GM12878 (cell line): ENCODE data around the gene CRYGA. TPM values are rescaled to one million over a fixed set of nuclear protein-coding genes. Genes with fewer than 3 reads are reported as not detected.

ENCODE experiments used
- ATAC-seq: fragments of 200-7000 bp; cut with Tn5 transposase; 3 replicates; pipeline ENCODE4 v1.9.1; 2020; ENCODE audit warnings: mild to moderate bottlenecking, moderate library complexity
- BruUV-seq: library from RNA; stranded (reverse); fragments of 400-500 nt; replicated peaks from 2 replicates; lab custom pipeline; 2021; lab: Mats Ljungman, UMichigan
- CTCF ChIA-PET: fragments of 300-600 bp; sonication (Branson Sonifier 250); formaldehyde crosslinking; extraction: SDS; loops from one replicate; lab custom pipeline; 2021; ENCODE audit warnings: inconsistent platforms; lab: Yijun Ruan, JAX
- POLR2A ChIA-PET: fragments of 350-600 bp; formaldehyde crosslinking; extraction: SDS; loops from one replicate; lab custom pipeline; 2021; ENCODE audit warnings: inconsistent platforms; lab: Charles Lee
- RAD21 ChIA-PET: fragments of 300-600 bp; sonication (Branson Sonifier 250); formaldehyde crosslinking; loops from one replicate; lab custom pipeline; 2023; ENCODE audit warnings: antibody characterized with exemption; ENCODE audit not compliant: unreplicated experiment; lab: Charles Lee
- SMC1A ChIA-PET: fragments of 300-600 bp; sonication (Branson Sonifier 250); formaldehyde crosslinking; loops from one replicate; lab custom pipeline; 2023; ENCODE audit not compliant: unreplicated experiment, uncharacterized antibody; lab: Charles Lee
- DNase-seq: peaks from one replicate; pipeline ENCODE4 v3.0.0-alpha.2; 2011; ENCODE audit warnings: low read depth, low spot score
- FAIRE-seq: peaks from 3 replicates; lab custom pipeline; 2011; peaks lifted over from hg19 to GRCh38; lab: Jason Lieb, UNC
- H2AFZ ChIP-seq: 2 replicates; pipeline ENCODE4 v1.6.0; 2011; ENCODE audit warnings: low read depth, low read length, control low read depth; ENCODE audit not compliant: control insufficient read depth
- H3K27ac ChIP-seq: 2 replicates; pipeline ENCODE4 v1.5.1; 2011; ENCODE audit warnings: control low read depth; ENCODE audit not compliant: control insufficient read depth, insufficient read depth
- H3K27me3 ChIP-seq, 2 experiments: replicated peaks in 1 of 2; 2 replicates each; pipeline versions ENCODE4 v1.6.0 to v1.6.1; 2011; ENCODE audit warnings: low read length in 1 of 2; ENCODE audit not compliant: control insufficient read depth in 2 of 2, insufficient read depth in 2 of 2
- H3K36me3 ChIP-seq, 2 experiments: 2 replicates each; pipeline ENCODE4 v1.5.1; 2011; ENCODE audit warnings: low read length in 1 of 2; ENCODE audit not compliant: control insufficient read depth in 2 of 2, insufficient read depth in 2 of 2
- H3K4me1 ChIP-seq: 2 replicates; pipeline ENCODE4 v1.6.1; 2011; ENCODE audit warnings: mild to moderate bottlenecking, low read length, moderate library complexity, mixed read lengths; ENCODE audit not compliant: control insufficient read depth, insufficient read depth
- H3K4me2 ChIP-seq: 2 replicates; pipeline ENCODE4 v1.6.0; 2011; ENCODE audit warnings: control low read depth; ENCODE audit not compliant: control insufficient read depth, insufficient read depth
- H3K4me3 ChIP-seq: fragments of 200-600 bp; sonication (generic); 2 replicates; pipeline ENCODE4 v1.5.1; 2016
- H3K79me2 ChIP-seq: 2 replicates; pipeline ENCODE4 v1.6.0; 2011; ENCODE audit warnings: low read length; ENCODE audit not compliant: control insufficient read depth, insufficient read depth
- H3K9ac ChIP-seq: 2 replicates; pipeline ENCODE4 v1.8.0; 2011; ENCODE audit warnings: low read length, control low read depth, mixed read lengths; ENCODE audit not compliant: control insufficient read depth, insufficient read depth
- H3K9me3 ChIP-seq: replicated peaks from 3 replicates; pipeline ENCODE4 v1.5.1; 2011; ENCODE audit warnings: mild to moderate bottlenecking, low read length; ENCODE audit not compliant: control insufficient read depth, insufficient read depth
- H4K20me1 ChIP-seq: 2 replicates; pipeline ENCODE4 v1.6.0; 2011; ENCODE audit not compliant: control insufficient read depth, insufficient read depth
- BACH1 ChIP-seq: fragments of 450-650 bp; IDR thresholded peaks from 2 replicates; pipeline ENCODE4 v1.6.1; 2017; ENCODE audit warnings: mild to moderate bottlenecking, borderline replicate concordance
- CREB1 ChIP-seq: IDR thresholded peaks from 2 replicates; pipeline ENCODE4 v1.6.1; 2012; ENCODE audit warnings: low read depth, mild to moderate bottlenecking, inconsistent platforms
- EP300 ChIP-seq, 2 experiments: fragments of 150-350 bp in 1 of 2; IDR thresholded peaks; 2 replicates each; pipeline ENCODE4 v1.6.1; 2011 to 2012; ENCODE audit warnings: low read depth in 2 of 2, low read length in 2 of 2, borderline replicate concordance in 1 of 2, improper control_type of control experiment in 1 of 2, inconsistent platforms in 1 of 2; ENCODE audit not compliant: control insufficient read depth in 1 of 2
- IKZF1 ChIP-seq: fragments of 450-650 bp; conservative IDR thresholded peaks from 2 replicates; pipeline ENCODE4 v1.6.1; 2017; ENCODE audit warnings: antibody characterized with exemption, mild to moderate bottlenecking
- MTA2 ChIP-seq: fragments of 450-650 bp; IDR thresholded peaks from 2 replicates; pipeline ENCODE4 v1.6.1; 2016; ENCODE audit warnings: low read depth, mild to moderate bottlenecking, moderate library complexity
- MYB ChIP-seq: fragments of 150-350 bp; IDR thresholded peaks from 2 replicates; pipeline ENCODE4 v1.6.1; 2014; ENCODE audit warnings: mild to moderate bottlenecking, low read depth, low read length, borderline replicate concordance
- SIN3A ChIP-seq: IDR thresholded peaks from 2 replicates; pipeline ENCODE4 v1.6.1; 2012; ENCODE audit warnings: low read depth, low read length, improper control_type of control experiment
- SMAD1 ChIP-seq: fragments of 450-650 bp; IDR thresholded peaks from 2 replicates; pipeline ENCODE4 v1.6.1; 2018; ENCODE audit warnings: mild to moderate bottlenecking, low read depth; ENCODE audit not compliant: partially characterized antibody
- SREBF1 ChIP-seq: IDR thresholded peaks from 2 replicates; pipeline ENCODE4 v1.6.1; 2012; ENCODE audit warnings: mild to moderate bottlenecking, low read length
- SREBF2 ChIP-seq: IDR thresholded peaks from 2 replicates; pipeline ENCODE4 v1.6.1; 2012; ENCODE audit warnings: mild to moderate bottlenecking, low read length
- TAF1 ChIP-seq: IDR thresholded peaks from 2 replicates; pipeline ENCODE4 v1.6.1; 2011; ENCODE audit warnings: mild to moderate bottlenecking, low read depth, low read length, borderline replicate concordance
- ZBED1 ChIP-seq: IDR thresholded peaks from 2 replicates; pipeline ENCODE4 v1.6.1; 2016; ENCODE audit warnings: borderline replicate concordance
- ZNF217 ChIP-seq: fragments of 450-650 bp; IDR thresholded peaks from 2 replicates; pipeline ENCODE4 v1.6.1; 2017; ENCODE audit warnings: antibody characterized with exemption, mild to moderate bottlenecking
- WGBS: methylation state at CpG from one replicate; pipeline ENCODE4 v1.1.6; 2016; ENCODE audit warnings: low lambda C conversion rate; ENCODE audit not compliant: insufficient replicate concordance, insufficient coverage; ENCODE audit errors: missing lambda C conversion rate; 5-methylcytosine and 5-hydroxymethylcytosine counted together
- in situ Hi-C: fragments of 300-500 bp; cut with MboI; formaldehyde crosslinking; loops from 9 replicates; pipeline ENCODE4 v1.14.3; 2018; ENCODE audit warnings: mixed read lengths
- intact Hi-C: fragments of 100-400 bp; cut with micrococcal nuclease; formaldehyde crosslinking; loops from one replicate; pipeline ENCODE4 v1.14.2; 2022; ENCODE audit not compliant: unreplicated experiment
- polyA plus RNA-seq, 11 experiments: library from polyadenylated mRNA; depleted of rRNA in 4 of 11; unstranded in 6 of 11; stranded (reverse) in 5 of 11; fragments of >200 nt; fragmentation: Nextera tagmentation in 4 of 11; fragmentation: Illumina TruSeq in 1 of 11; extraction: Ambion mirVana in 4 of 11; extraction: Trizol in 1 of 11; gene quantifications; 1 replicate in 1 of 11; 2 replicates in 10 of 11; pipeline versions ENCODE4 v1.2.1 to v1.2.3, GENCODE V29; 2011 to 2016; ENCODE audit warnings: inconsistent platforms in 2 of 11, missing spikeins in 2 of 11, low read depth in 1 of 11
- total RNA-seq, 4 experiments: library from RNA; depleted of rRNA in 3 of 4; stranded (reverse); fragments of >200 nt in 3 of 4; fragmentation: Illumina TruSeq in 1 of 4; extraction: Trizol in 1 of 4; gene quantifications; 2 replicates each; pipeline versions ENCODE4 v1.2.1 to v1.2.3, GENCODE V29; 2013 to 2021
- TF ChIP-seq, protein P1 (sequence below): fragments of 150-350 bp; IDR thresholded peaks from 2 replicates; pipeline ENCODE4 v1.6.1; 2014; ENCODE audit warnings: mild to moderate bottlenecking, low read depth, low read length
- TF ChIP-seq, protein P2 (sequence below), 3 experiments: IDR thresholded peaks in 2 of 3; conservative IDR thresholded peaks in 1 of 3; 2 replicates each; pipeline ENCODE4 v1.5.1; 2011; ENCODE audit warnings: low read depth in 3 of 3, low read length in 3 of 3, mild to moderate bottlenecking in 3 of 3, control low read depth in 2 of 3, moderate library complexity in 2 of 3, inconsistent platforms in 1 of 3, mixed read lengths in 1 of 3; ENCODE audit not compliant: control insufficient read depth in 2 of 3, insufficient read depth in 1 of 3; ENCODE audit errors: extremely low read depth in 1 of 3
- TF ChIP-seq, protein P3 (sequence below): fragments of 450-650 bp; IDR thresholded peaks from 2 replicates; pipeline ENCODE4 v1.6.1; 2017; ENCODE audit warnings: mild to moderate bottlenecking, moderate library complexity

The CRYGA gene
- total and polyA plus RNA-seq, 10 of the 15 experiments (the other 5 are each of a cell fraction or from before 2014, with no cell fraction given), result not detected

DNA sequence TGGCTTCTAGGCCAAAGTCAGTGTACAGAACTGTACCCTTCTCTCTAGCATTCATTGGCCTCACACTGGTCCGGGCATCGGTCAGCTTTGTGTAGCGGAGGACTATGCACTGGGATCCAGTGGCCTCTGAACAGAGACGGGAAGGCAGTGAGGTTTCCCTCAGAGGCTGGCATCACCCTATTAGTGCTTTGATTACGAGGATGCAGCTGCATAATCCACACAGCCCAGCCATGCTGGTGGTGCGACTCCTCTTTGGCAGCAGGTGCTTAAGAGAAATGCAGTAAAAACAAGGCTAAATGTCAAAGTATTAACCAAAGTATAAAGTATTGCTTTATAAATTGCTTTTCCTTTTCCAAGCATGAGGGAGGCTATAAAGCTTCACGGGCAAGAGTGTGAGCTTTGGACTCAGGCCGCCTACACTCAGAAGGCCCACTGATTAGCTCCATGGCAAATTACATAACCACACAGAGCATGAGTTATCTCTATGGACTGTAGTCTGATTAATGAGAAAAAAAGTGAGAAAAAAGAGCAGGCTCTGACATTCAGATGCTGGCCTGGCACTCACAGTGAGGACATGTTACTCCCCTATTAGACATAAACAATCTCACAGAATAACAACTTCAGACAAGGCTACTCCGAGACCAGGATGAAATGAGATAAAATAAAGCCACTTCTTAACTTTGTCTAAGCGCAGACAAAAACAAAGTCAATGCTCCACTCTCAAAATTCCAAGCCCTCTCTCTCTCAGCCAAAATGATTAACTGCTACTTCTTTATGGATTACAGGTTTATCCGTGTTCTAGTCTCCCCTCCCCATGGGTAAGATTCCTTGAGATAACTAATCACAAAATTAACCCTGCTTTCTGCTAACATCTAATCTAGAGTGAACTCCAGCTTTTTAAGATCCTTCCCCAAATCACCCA, 27.3 kb downstream of the CRYGA start:
- ATAC-seq (no peak), DNase-seq (no peak), FAIRE-seq (no peak)
- ChIA-PET SMC1A (interaction anchor here (0.6 kb wide), 1 partner anchor 63 kb away, joined by 3 read pairs; no protein-coding TSS in a partner anchor), CTCF (no interaction called here), POLR2A (no interaction called here), RAD21 (no interaction called here)
- peaks cover 2% of the 10 kb centered on the region; the same call in 1 of the 2 replicates for H3K4me1 ChIP-seq
- BruUV-seq, result no TSS peak
- H3K4me2 ChIP-seq, result no peak overlapping the region
- TF ChIP-seq ZNF217, result no peak
- no peak for TF ChIP-seq BACH1
- TF ChIP-seq, protein P1, sequence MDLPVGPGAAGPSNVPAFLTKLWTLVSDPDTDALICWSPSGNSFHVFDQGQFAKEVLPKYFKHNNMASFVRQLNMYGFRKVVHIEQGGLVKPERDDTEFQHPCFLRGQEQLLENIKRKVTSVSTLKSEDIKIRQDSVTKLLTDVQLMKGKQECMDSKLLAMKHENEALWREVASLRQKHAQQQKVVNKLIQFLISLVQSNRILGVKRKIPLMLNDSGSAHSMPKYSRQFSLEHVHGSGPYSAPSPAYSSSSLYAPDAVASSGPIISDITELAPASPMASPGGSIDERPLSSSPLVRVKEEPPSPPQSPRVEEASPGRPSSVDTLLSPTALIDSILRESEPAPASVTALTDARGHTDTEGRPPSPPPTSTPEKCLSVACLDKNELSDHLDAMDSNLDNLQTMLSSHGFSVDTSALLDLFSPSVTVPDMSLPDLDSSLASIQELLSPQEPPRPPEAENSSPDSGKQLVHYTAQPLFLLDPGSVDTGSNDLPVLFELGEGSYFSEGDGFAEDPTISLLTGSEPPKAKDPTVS, result no peak
- no peak for TF ChIP-seq IKZF1
- TF ChIP-seq TAF1, result no peak
- no peak for TF ChIP-seq SMAD1
- no peak for TF ChIP-seq MTA2
- TF ChIP-seq ZBED1, result no peak
- TF ChIP-seq, protein P2, sequence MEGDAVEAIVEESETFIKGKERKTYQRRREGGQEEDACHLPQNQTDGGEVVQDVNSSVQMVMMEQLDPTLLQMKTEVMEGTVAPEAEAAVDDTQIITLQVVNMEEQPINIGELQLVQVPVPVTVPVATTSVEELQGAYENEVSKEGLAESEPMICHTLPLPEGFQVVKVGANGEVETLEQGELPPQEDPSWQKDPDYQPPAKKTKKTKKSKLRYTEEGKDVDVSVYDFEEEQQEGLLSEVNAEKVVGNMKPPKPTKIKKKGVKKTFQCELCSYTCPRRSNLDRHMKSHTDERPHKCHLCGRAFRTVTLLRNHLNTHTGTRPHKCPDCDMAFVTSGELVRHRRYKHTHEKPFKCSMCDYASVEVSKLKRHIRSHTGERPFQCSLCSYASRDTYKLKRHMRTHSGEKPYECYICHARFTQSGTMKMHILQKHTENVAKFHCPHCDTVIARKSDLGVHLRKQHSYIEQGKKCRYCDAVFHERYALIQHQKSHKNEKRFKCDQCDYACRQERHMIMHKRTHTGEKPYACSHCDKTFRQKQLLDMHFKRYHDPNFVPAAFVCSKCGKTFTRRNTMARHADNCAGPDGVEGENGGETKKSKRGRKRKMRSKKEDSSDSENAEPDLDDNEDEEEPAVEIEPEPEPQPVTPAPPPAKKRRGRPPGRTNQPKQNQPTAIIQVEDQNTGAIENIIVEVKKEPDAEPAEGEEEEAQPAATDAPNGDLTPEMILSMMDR (IDR thresholded peaks at IDR 0.05 in 2 of 3, conservative IDR thresholded peaks at IDR 0.05 in 1 of 3; ENCODE audit: control insufficient read depth in 2 of 3, extremely low read depth in 1 of 3, insufficient read depth in 1 of 3, low read depth in 3 of 3, low read length in 3 of 3), result no peak
- no peak for TF ChIP-seq EP300 (IDR thresholded peaks at IDR 0.05; ENCODE audit: borderline replicate concordance in 1 of 2, control insufficient read depth in 1 of 2, low read depth in 2 of 2, low read length in 2 of 2)
- no peak for TF ChIP-seq SIN3A
- TF ChIP-seq SREBF2, result no peak
- no peak for TF ChIP-seq MYB
- TF ChIP-seq CREB1, result no peak
- TF ChIP-seq, protein P3, sequence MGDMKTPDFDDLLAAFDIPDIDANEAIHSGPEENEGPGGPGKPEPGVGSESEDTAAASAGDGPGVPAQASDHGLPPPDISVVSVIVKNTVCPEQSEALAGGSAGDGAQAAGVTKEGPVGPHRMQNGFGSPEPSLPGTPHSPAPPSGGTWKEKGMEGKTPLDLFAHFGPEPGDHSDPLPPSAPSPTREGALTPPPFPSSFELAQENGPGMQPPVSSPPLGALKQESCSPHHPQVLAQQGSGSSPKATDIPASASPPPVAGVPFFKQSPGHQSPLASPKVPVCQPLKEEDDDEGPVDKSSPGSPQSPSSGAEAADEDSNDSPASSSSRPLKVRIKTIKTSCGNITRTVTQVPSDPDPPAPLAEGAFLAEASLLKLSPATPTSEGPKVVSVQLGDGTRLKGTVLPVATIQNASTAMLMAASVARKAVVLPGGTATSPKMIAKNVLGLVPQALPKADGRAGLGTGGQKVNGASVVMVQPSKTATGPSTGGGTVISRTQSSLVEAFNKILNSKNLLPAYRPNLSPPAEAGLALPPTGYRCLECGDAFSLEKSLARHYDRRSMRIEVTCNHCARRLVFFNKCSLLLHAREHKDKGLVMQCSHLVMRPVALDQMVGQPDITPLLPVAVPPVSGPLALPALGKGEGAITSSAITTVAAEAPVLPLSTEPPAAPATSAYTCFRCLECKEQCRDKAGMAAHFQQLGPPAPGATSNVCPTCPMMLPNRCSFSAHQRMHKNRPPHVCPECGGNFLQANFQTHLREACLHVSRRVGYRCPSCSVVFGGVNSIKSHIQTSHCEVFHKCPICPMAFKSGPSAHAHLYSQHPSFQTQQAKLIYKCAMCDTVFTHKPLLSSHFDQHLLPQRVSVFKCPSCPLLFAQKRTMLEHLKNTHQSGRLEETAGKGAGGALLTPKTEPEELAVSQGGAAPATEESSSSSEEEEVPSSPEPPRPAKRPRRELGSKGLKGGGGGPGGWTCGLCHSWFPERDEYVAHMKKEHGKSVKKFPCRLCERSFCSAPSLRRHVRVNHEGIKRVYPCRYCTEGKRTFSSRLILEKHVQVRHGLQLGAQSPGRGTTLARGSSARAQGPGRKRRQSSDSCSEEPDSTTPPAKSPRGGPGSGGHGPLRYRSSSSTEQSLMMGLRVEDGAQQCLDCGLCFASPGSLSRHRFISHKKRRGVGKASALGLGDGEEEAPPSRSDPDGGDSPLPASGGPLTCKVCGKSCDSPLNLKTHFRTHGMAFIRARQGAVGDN, result no peak
- TF ChIP-seq SREBF1, result no peak
- no peaks in the 10 kb centered on the region for H4K20me1 ChIP-seq
- H3K27ac ChIP-seq, result no peak overlapping the region
- H2AFZ ChIP-seq, result no peak overlapping the region
- in situ Hi-C loops, result no loop called here
- WGBS, result 57% methylated on average over 11 of the region's 11 CpGs
- H3K4me3 ChIP-seq, result no peak overlapping the region
- H3K9me3 ChIP-seq, result no peaks in the 10 kb centered on the region; the same call in 2 of the 3 replicates
- no peaks in the 10 kb centered on the region for H3K27me3 ChIP-seq
- no peaks in the 10 kb centered on the region for H3K79me2 ChIP-seq
- intact Hi-C loops, result no loop called here
- H3K36me3 ChIP-seq, result no peaks in the 10 kb centered on the region
- H3K9ac ChIP-seq, result no peak overlapping the region
